ENCODE data around the gene DCAF17.

DCAF17 gene

DNA sequence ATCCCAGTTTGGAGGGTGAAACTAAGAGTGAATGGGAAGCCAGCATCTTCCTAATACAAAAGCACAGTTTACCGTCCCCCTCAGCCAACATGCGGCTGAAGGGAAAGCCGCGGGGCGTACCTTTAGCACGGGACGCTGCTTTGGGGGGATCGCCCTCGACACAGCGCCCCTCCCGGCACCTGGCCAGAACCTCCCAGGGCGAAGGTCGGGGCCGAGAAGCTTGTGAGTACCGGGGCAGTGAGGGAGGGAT, 338 bp upstream of the DCAF17 start, which contains the start of gene METTL8:
Gene METTL8, minus strand, starts transcription at position 228 of the 250 bp plus-strand sequence. CDS start 41,805 bp downstream, outside the sequence.
- TF ChIP-seq, protein P1, sequence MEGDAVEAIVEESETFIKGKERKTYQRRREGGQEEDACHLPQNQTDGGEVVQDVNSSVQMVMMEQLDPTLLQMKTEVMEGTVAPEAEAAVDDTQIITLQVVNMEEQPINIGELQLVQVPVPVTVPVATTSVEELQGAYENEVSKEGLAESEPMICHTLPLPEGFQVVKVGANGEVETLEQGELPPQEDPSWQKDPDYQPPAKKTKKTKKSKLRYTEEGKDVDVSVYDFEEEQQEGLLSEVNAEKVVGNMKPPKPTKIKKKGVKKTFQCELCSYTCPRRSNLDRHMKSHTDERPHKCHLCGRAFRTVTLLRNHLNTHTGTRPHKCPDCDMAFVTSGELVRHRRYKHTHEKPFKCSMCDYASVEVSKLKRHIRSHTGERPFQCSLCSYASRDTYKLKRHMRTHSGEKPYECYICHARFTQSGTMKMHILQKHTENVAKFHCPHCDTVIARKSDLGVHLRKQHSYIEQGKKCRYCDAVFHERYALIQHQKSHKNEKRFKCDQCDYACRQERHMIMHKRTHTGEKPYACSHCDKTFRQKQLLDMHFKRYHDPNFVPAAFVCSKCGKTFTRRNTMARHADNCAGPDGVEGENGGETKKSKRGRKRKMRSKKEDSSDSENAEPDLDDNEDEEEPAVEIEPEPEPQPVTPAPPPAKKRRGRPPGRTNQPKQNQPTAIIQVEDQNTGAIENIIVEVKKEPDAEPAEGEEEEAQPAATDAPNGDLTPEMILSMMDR (conservative IDR thresholded peaks at IDR 0.05): no peak

DNA sequence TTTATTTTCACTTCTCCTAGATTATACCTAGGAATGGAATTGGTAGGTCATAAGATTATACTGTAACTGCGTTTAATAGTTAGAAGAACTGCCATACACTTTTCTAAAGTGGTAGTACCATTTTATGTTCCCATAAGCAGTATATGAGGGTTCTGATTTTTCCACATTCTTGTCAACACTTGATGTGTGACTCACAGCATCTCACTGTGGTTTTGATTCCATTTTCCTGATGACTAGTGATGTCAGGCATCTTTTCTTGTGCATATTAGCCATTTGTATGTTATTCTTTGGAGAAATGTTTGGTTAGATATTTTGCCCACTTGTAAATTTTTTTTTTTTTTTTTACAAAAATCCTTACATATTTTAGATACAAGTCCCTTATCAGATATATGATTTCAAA, 2.3 kb downstream of the DCAF17 start:
- TF ChIP-seq, protein P1 (conservative IDR thresholded peaks at IDR 0.05): no peak
- H3K27ac ChIP-seq: no peak overlapping the region; the same call in 1 of the 2 replicates

More for the DNA sequence above, 338 bp upstream of the DCAF17 start, which contains the start of gene METTL8:
- peak within 1 kb of the TSS; percentile 92 for H3K27ac ChIP-seq

DNA sequence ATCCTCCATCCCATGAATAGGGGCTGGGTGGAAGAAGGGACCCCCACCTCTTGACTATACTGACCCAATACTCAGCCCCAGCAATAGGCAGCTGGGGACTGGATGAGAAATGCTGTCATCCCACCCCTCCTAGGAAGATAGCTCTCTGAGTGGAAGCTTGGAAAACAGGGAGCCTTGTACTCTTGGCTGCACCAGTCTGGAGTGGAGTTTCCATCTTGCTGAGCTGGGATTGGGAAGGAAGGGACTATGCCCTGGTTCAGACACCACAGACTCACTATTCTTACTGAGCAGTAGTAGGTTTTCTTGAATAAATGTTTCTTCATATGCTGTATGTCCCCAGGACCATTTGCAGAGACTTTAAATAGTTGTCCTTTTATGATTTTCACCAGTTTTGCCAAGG, 7.4 kb downstream of the DCAF17 start:
- H3K27ac ChIP-seq: no peak overlapping the region
- TF ChIP-seq, protein P1 (conservative IDR thresholded peaks at IDR 0.05): no peak

DNA sequence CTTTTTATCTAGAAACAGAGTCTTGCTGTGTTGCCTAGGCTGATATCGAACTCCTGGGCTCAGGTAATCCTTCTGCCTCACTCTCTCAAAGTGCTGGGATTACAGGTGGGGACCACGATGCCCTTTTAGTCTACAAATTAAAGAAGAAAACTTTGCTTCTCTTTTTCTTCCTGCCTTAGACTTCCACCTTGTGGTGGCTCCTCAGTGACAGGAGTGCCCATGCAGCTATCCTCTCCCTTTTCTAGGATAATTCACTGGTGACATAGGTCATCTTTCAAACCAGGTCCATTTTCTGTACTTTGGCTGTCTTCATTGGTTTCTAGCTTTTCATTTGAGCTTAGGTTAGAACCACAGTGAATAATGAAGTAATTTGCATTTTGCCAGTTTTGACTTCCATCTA, 13.6 kb downstream of the DCAF17 start:
- TF ChIP-seq, protein P1 (conservative IDR thresholded peaks at IDR 0.05): peak; percentile 38; the same call in 1 of the 2 replicates
- H3K27ac ChIP-seq: no peak overlapping the region

DNA sequence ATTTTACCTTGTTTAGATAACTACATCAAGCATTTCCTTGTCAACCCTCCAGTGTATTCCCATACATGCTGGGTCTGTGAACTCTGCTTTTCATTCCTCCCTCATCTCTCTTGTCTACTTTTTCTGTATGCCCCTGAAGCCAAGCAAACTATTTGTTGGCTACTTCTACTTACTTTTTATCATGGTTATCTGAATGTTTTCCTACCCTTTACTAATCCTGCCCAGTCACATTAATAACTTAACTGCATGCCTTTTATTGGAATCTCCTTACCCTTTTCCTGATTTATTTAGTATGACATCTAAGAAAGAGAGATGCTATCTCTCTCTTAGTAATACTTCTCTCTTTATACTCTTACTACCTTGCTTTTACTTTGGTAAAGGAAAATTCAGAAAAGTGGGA, 17.0 kb downstream of the DCAF17 start:
- H3K27ac ChIP-seq: no peak overlapping the region
- TF ChIP-seq, protein P1 (conservative IDR thresholded peaks at IDR 0.05): no peak

DNA sequence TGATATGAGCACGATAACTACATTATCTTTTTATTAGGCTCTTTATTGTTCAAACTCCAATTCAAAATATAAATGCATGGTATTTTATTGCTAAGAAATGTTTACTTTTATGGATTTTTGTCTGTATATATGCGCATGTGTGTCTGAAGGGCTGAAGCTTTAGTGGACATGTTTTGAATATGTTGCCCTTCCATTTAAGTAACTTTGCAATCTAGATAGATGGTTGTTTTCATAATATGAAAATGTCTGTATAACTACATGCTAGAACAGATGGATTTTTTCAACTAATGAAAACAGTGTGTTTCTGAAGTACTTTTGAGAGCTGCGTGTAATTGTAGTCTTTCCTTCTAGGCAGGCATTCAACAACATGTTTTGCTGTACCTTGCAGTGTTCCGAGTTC, 18.7 kb downstream of the DCAF17 start:
- TF ChIP-seq, protein P1 (conservative IDR thresholded peaks at IDR 0.05): no peak
- H3K27ac ChIP-seq: no peak overlapping the region

DNA sequence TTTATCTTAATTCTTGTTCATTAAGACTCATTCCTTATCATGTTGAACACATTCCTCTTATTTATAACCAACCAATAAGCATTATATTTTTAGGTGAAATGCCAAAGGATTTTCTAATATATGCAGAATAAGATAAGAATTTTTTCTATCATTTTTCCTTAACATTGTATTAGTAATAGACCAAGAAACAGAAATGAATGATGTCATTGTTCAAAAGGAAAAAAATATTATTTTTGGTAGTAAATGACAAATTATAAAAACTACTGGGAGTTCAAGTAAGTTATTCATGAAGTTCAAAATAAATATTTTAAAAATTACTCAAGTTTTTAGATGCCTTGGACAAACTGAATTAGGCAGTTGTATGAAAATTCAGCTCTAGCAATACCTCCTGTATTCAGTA, 25.5 kb downstream of the DCAF17 start:
- no peak overlapping the region for H3K27ac ChIP-seq
- TF ChIP-seq, protein P1 (conservative IDR thresholded peaks at IDR 0.05): no peak

DNA sequence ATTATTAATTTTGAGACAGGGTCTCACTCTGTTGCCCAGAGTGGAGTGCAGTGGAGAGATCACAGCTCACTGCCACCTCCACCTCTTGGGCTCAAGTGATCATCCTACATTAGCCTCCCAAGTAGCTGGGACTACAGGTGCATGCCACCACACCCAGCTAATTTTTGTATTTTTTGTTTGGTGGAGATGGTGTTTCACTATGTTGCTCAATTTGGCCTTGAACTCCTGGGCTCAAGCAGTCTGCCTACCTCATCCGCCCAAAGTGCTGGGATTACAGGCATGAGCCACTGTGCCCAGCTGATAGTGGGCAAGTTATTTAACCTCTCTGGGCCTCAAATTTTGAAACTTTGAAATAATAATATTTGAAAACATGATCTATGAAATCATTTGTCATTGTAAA, 26.5 kb downstream of the DCAF17 start:
- H3K27ac ChIP-seq: no peak overlapping the region
- TF ChIP-seq, protein P1 (conservative IDR thresholded peaks at IDR 0.05): no peak
